Measurements from ENCODE around the gene DDX41. TPM values are rescaled to one million over a fixed set of nuclear protein-coding genes. Genes with fewer than 3 reads are reported as not detected.

The DDX41 gene
- total RNA-seq, 1 experiment from 2014 or later, result 133 TPM

GRCh38 chr5:177514541-177514940 is 2.2 kb downstream of the DDX41 start:
- Histone ChIP-seq H2BK120ac (ENCODE audit: low read depth, low read length, poor library complexity, severe bottlenecking) (no peak overlapping the region), H3K27ac (ENCODE audit: insufficient read length, low read depth, low read length) (no peak overlapping the region), H2BK15ac (ENCODE audit: low read depth, low read length) (no peak overlapping the region), H3K27me3 (ENCODE audit: insufficient read depth, low read length) (no peaks in the 10 kb centered on the region), H3T11ph (ENCODE audit: low read length) (no peak overlapping the region), H4K8ac (replicated peaks; ENCODE audit: insufficient read length, low read depth, low read length) (no peak overlapping the region), H3K4me2 (ENCODE audit: insufficient read depth, insufficient read length, low read length) (no peak overlapping the region), H3K23me2 (ENCODE audit: insufficient read length, low read depth, low read length, poor library complexity, severe bottlenecking) (peaks cover 4% of the 10 kb centered on the region), H2AK5ac (ENCODE audit: insufficient read length, low read length) (no peak overlapping the region), H3K4me1 (ENCODE audit: insufficient read depth, low read length) (no peaks in the 10 kb centered on the region), H3K14ac (ENCODE audit: insufficient read depth, low read length) (no peak overlapping the region), H4K5ac (ENCODE audit: insufficient read length, low read depth, low read length) (no peak overlapping the region), H3K23ac (ENCODE audit: insufficient read length, low read depth, low read length) (no peak overlapping the region), H3K9me3 (ENCODE audit: control insufficient read depth, low read depth, low read length) (no peaks in the 10 kb centered on the region), H3K56ac (ENCODE audit: insufficient read length, low read depth, low read length) (no peak overlapping the region), H3K79me2 (ENCODE audit: insufficient read depth, low read length) (peaks cover 5% of the 10 kb centered on the region; the same call in 1 of the 2 replicates), H4K91ac (ENCODE audit: insufficient read length, low read depth, low read length) (no peak overlapping the region), H3K4ac (ENCODE audit: low read depth, low read length) (no peak overlapping the region), H4K20me1 (ENCODE audit: control insufficient read depth, insufficient read depth, insufficient read length) (no peaks in the 10 kb centered on the region), H2AFZ (ENCODE audit: low read length) (no peak overlapping the region), H2BK5ac (ENCODE audit: insufficient read length, low read length) (no peak overlapping the region), H2BK20ac (ENCODE audit: low read depth, low read length, poor library complexity, severe bottlenecking) (no peak overlapping the region), H2BK12ac (ENCODE audit: insufficient read length, low read depth, low read length) (no peak overlapping the region), H3K79me1 (ENCODE audit: insufficient read depth, low read depth, low read length, poor library complexity, severe bottlenecking) (peaks cover 6% of the 10 kb centered on the region), H3K9ac (ENCODE audit: extremely low read depth, insufficient read length, low read length) (no peak overlapping the region), H3K18ac (ENCODE audit: insufficient read length, low read depth, low read length) (no peak overlapping the region)
- Mint-ChIP-seq H3K4me3 (peak overlapping the region; percentile 40 to 96; a peak in 2 of 5 replicates), H3K36me3 (ENCODE audit: insufficient read depth in 1 of 3, low read depth in 3 of 3) (peaks cover 45 to 74% (median 63%) of the 10 kb centered on the region in 3 experiments), H3K9me3 (0 out of 5 replicates have a peak, but pooled peaks cover 0 to 3% of the 10 kb centered on the region in 2 experiments), H3K27me3 (ENCODE audit: low read depth) (peaks cover 3% of the 10 kb centered on the region; the same call in 1 of the 2 replicates), H3K4me1 (peaks cover 25 to 32% of the 10 kb centered on the region in 2 experiments), H3K27ac (no peak overlapping the region)
- TF ChIP-seq CTCF (conservative IDR thresholded peaks at IDR 0.05), result no peak
- no CpG with 5 or more reads among the region's 11 CpGs for WGBS (ENCODE audit: extremely low coverage, insufficient read length, low lambda C conversion rate)
- no peak for DNase-seq

Measured in H9 (cell line).